Effector memory CD8-positive, alpha-beta T cell (primary cell): ENCODE data around the gene CHURC1.

Source experiments
- ATAC-seq: fragments of 150-1000 bp; cut with Tn5 transposase; replicated peaks from 2 replicates; pipeline ENCODE4 v1.10.0; 2021; ENCODE audit warnings: mild to moderate bottlenecking, moderate library complexity
- DNase-seq, 3 experiments: peaks; one replicate each; pipeline ENCODE4 v3.0.0; 2021
- H3K27ac Mint-ChIP-seq, 2 donors: one replicate each; pipeline ENCODE4 v1.8.0; 2022; ENCODE audit warnings: mild to moderate bottlenecking in 2 of 2, mixed read lengths in 2 of 2, moderate library complexity in 2 of 2
- H3K27me3 Mint-ChIP-seq, 2 donors: one replicate each; pipeline ENCODE4 v1.8.0; 2022; ENCODE audit warnings: mixed read lengths in 2 of 2
- H3K36me3 Mint-ChIP-seq: one replicate; pipeline ENCODE4 v1.8.0; 2022; ENCODE audit warnings: mild to moderate bottlenecking, moderate library complexity, mixed read lengths; ENCODE audit not compliant: insufficient read depth
- H3K4me1 Mint-ChIP-seq, 2 donors: one replicate each; pipeline ENCODE4 v1.8.0; 2022; ENCODE audit warnings: low read depth in 2 of 2, mixed read lengths in 2 of 2
- H3K4me3 Mint-ChIP-seq, 2 donors: one replicate each; pipeline ENCODE4 v1.8.0; 2022; ENCODE audit warnings: mild to moderate bottlenecking in 2 of 2, mixed read lengths in 2 of 2, moderate library complexity in 2 of 2
- H3K9me3 Mint-ChIP-seq, 2 donors: one replicate each; pipeline ENCODE4 v1.8.0; 2022; ENCODE audit warnings: mixed read lengths in 2 of 2

CHURC1 gene

DNA sequence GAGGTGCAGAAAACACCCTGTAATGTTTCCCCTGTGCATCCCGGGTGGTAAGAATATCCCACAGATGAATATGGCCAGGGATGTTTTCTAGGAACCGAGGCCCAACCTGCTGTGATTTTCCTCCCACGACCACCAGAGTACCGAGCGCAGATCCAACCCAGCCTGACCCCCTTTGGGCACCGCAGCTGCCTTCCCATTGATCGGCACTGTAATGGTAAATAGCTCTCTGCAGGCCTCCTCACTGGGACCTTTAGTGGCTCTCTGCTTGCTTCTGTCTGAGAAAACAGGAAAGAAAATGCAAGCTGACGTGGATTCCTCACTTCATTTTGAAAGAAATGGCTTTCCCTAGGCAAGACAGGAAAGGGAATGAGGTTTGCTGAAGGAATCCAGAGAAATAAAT lies 60.3 kb downstream of the CHURC1 start:
- Mint-ChIP-seq H3K27me3 (no peaks in the 10 kb centered on the region), H3K4me3 (no peak overlapping the region), H3K4me1 (peaks cover 0 to 11% of the 10 kb centered on the region in 2 donors), H3K36me3 (peaks cover 2% of the 10 kb centered on the region), H3K9me3 (no peaks in the 10 kb centered on the region), H3K27ac (no peak overlapping the region)
- no peak for DNase-seq
- ATAC-seq, result no peak

DNA sequence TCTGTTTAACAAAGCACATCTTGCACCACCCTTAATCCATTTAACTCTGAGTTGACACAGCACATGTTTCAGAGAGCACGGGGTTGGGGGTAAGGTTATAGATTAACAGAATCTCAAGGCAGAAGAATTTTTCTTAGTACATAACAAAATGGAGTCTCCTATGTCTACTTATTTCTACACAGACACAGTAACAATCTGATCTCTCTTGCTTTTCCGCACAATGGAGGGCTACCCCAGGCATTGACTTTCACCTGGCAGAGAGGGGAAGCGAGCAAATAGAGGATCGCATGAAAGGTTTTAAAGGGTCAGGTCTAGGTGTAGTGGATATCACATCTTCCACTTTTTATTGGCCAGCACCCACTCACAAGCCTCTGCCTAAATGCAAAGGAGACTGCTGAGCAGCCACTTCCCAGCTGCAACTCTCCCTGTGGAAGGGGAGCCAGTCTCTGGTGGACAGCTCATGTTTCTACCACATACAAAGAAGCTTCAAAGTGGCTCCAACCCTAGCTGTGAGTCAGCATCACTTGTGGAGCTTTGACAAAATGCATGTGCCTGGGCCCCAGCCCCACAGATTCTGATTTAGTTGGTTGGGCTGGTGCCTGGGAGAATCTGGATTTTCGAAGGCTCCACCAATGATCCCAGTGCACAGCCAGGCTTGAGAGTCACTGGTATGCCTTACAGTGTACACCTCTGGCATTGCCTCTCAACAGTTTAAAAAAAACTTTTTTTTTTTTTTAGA lies 65.2 kb downstream of the CHURC1 start:
- Mint-ChIP-seq H3K9me3 (no peaks in the 10 kb centered on the region), H3K4me1 (peaks cover 7 to 8% of the 10 kb centered on the region in 2 donors), H3K36me3 (no peaks in the 10 kb centered on the region), H3K27me3 (peaks cover 7 to 10% of the 10 kb centered on the region in 2 donors), H3K4me3 (no peak overlapping the region), H3K27ac (no peak overlapping the region)
- no peak for ATAC-seq
- no peak for DNase-seq

DNA sequence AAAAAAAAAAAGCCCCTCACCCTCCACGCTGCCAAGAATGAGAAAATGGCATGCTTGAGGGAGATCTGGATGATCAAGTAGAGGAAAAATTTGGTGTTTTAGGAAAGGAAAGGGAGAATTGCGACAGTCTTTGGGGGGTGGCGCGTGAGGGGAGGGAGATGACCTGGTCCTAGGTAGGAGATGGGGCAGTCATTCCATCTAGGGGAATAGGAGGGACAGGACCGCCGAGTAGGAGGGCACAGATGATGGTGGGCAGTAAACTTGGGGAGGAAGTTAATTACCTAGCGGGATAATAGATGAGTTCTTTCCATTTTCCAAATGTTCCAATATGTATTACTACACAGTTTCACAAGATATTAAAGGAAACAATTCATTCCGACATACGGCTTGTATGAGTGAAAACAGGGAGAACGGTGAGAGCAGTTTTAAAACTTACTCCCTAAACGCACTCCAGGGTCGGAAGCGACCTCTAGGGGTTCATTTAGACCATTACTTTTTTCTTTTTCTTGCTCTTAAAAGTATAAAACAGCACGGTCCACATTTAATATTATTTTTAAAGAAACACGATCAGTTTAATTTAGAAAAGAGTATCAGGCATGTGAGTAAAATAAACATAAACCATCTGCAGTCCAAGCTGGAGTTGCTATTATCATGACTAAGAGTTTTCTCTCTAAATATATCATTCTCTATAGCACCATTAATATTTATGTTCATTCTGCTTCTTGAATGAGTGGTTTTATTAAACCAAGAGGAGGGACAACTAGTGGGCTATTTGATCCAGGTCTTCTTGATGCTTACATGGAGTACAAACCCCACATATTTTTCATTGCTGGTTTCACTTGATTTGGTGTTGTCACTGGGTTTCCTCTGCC lies 69.4 kb downstream of the CHURC1 start:
- H3K4me3 Mint-ChIP-seq, result peak overlapping the region in 1 of 2 donors; percentile 26
- no peak for ATAC-seq
- H3K36me3 Mint-ChIP-seq, result peaks cover 5% of the 10 kb centered on the region
- H3K27ac Mint-ChIP-seq, result no peak overlapping the region
- H3K9me3 Mint-ChIP-seq, result no peaks in the 10 kb centered on the region
- DNase-seq, result peak; percentile 12 to 32 (median 31)
- H3K4me1 Mint-ChIP-seq, result peaks cover 19 to 22% of the 10 kb centered on the region in 2 donors
- peaks cover 7 to 10% of the 10 kb centered on the region in 2 donors for H3K27me3 Mint-ChIP-seq
